Activated naive CD4-positive, alpha-beta T cell (primary cell): Measurements from ENCODE around the gene GREB1.

Source experiments
- DNase-seq, 4 experiments: peaks; one replicate each; lab custom pipeline; 2025; lab: John Stamatoyannopoulos, UW

GREB1 gene

DNA sequence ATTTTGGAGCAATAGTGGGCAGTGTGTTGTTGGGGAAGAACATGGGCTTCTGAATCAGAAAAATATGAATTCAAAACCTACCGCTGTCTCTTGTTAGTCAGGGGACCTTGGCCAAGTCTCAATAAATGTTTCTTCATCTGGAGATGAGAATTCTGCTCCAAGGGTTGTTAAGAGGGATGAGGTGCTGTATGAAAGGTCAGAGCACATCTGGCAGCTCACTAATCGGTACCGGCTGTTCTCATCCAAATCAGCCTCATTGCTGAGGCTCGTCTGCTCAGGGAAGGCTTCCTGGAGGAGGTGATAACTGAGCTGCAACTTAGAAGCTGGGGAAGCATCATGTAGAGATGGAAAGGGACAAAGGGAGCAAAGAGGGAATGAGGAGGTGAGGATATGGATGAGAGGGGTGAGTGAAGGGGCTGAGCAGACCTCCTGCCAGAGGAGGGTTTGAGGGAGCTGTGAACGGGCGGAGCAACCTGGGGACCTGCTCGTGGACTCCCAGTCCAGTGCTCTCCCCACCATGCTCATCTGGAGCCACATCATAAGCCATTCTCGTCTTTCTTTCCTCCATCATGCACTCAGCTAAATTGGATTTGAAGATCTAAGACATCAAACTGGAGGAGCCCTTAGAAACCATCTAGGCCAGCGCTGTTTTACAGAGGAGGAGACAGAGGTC is 47.4 kb downstream of the GREB1 start:
- DNase-seq: no peak

DNA sequence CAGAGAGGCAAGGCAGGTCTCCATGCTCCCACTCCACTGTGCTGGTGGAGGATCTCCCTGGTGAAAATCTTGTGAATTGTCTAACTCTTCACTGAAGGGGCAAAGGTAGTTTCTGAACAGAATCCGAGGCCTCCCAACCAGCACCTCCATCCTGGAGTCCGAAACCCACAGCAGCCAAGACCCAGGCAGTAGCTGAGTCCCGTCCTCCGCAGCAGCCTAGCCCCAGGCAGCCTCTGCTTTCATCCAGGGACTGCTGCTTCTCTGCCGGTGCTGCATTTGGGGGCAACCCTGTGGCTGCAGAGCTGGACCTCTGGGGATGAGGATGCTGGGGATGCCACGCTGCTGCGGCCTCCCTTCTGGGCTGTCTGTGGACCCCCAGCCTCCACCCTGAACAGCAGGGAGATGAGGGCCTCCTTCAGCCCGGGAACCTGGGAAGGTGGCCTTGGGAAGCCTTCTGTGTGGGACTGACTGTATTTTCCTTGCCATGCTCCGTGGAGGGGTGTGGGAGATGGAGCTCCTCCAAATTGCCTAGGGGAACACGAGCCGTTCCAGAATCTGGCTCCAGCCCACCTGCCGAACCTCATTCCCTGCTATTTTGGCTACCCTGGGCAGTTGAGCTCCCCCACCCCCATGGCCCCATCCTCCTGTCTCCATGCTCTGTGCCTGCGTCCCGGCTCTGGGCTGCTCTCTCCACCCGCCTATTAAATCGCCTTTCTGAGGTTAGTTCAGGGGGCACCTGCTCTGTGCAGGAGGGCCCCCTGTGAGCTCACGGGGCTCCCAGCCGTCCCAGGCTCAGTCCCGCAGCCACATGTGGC is 48.2 kb downstream of the GREB1 start:
- no peak for DNase-seq

- no peak for DNase-seq
Observed at GRCh38 chr2:11582612-11582861, 48.7 kb downstream of the GREB1 start.

GRCh38 chr2:11582862-11583752 is 49.3 kb downstream of the GREB1 start:
- peak; percentile 12 to 42 (median 22) for DNase-seq

GRCh38 chr2:11583840-11584524 is 50.1 kb downstream of the GREB1 start:
- peak; percentile 12 to 63 (median 40) for DNase-seq

DNA sequence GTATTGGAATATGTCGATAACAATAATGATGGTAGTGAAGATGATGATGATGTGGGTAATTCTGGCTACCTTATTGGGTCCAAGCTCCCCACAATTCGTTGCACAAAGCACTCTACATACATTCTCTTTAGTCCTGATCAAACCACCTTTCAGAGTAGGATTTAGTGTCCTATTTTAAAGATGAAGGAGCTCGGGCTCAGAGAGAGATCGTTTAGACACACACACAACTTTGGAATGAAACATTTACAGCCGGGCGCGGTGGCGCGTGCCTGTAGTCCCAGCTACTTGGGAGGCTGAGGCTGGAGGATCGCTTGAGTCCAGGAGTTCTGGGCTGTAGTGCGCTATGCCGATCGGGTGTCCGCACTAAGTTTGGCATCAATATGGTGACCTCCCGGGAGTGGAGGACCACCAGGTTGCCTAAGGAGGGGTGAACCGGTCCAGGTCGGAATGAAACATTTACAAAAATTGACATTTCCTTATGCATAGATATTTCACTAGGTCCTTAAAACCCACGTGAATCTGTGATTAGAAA is 50.7 kb downstream of the GREB1 start:
- no peak for DNase-seq

GRCh38 chr2:11585071-11585470 is 51.2 kb downstream of the GREB1 start:
- no peak for DNase-seq

DNA sequence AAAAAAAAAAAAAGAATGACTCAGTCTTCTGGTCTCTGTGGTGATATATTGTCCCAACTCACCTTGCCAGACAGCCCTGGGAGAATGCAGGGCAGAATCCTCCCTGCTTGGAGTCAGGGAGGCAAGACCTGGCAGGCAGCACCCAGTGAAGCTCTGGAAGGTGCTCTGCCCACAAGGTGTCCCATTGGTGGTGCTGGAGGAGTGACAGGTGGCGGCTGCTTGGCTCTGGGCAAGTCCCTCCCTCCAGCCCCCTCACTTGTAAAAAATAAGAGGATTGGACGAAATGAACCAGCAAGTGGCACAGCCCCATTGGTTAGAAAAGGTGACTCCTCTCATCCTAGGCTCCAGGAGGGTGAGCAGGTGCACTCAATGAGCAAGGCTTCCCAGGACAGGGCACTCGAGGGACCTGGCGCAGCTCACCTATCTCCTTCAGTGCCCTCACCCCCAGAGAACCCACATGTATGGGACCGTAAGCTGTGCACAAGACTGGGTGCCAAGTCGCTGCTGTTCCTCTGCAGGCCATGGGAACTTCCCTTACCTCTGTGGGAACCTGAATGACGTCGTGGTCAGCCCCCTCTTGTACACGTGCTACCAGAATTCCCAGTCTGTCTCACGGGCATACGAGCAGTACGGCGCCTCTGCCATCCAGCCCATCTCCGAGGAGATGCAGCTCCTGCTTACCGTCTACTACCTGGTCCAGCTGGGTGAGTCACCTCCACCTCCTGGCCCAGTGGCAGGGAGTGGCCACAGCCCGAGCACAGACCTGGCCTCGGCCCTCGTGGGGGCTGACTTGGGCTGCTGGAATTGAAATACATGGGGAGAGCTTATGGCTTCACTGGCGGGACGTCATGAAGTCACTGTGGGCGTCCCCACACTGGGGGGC is 54.6 kb downstream of the GREB1 start:
- no peak for DNase-seq

DNA sequence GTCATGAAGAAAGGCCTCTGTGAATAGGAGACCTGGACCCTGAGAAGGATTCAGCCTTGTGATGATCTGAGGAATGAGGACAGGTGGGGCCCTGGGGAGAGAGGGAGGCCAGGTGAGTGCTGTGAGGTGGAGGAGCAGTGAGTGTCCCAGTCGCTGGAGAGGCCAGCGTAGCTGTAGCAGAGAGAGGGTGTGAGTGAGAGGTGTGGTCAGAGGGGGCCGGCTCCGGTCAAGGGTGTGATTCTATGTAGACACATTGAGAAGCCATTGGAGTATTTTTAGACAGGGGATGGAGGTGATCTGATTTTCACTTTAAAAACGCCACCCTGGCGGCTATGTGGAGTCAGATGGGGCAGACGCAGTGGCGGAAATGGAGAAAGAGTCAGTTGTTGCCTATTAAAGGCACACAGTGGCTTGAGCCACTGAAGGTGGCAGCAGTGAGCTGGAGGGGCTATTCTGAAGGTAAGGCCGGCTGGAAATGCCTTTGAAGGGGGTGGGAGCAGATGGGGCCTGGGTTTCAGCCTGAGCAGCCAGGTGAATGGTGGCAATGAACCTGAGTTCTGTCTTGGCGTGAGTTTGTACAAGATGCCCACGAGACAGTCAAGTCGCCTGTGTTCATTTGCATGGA is 55.6 kb downstream of the GREB1 start:
- no peak for DNase-seq

DNA sequence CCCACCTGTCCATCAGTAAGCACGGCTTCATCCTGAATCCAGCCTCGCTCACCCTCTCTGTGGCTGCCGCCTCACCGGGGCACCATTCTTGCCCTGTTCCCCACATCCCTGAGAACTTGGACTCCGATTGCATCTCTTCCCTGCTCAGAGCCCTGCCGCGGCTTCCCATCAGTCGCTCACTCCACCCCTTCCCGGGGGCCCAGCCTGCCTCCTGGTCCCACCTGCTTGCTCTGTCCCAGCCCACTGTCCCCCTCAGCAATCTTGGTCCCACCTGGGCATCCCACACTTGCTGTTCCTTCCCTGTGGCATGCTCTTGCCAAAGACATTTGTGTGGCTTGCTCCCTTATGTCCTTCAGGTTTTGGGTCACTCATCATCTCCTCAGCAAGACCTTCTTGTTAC is 56.3 kb downstream of the GREB1 start:
- no peak for DNase-seq

DNA sequence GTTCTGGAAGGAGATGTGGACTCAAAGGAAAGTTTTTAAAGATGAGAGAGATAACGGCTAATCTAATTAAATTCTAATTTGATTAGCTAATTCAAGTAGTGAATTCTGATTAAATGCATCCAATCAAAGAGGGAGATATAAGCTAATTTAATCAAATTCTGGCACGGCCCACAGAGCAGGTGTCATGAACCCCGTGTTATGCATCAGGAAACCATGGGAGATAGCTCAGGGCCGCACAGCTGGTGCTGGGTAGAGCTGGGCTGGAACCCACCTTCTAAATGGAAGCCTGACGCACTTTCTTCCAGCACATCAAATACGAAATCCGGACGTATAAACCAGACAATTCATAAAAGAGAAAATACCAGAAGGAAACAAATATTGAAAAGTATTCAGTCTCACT is 57.2 kb downstream of the GREB1 start:
- DNase-seq: no peak

- no peak for DNase-seq
Observed at GRCh38 chr2:11592671-11593574, 59.1 kb downstream of the GREB1 start.

GRCh38 chr2:11596801-11597200 is 63.0 kb downstream of the GREB1 start:
- DNase-seq: no peak

DNA sequence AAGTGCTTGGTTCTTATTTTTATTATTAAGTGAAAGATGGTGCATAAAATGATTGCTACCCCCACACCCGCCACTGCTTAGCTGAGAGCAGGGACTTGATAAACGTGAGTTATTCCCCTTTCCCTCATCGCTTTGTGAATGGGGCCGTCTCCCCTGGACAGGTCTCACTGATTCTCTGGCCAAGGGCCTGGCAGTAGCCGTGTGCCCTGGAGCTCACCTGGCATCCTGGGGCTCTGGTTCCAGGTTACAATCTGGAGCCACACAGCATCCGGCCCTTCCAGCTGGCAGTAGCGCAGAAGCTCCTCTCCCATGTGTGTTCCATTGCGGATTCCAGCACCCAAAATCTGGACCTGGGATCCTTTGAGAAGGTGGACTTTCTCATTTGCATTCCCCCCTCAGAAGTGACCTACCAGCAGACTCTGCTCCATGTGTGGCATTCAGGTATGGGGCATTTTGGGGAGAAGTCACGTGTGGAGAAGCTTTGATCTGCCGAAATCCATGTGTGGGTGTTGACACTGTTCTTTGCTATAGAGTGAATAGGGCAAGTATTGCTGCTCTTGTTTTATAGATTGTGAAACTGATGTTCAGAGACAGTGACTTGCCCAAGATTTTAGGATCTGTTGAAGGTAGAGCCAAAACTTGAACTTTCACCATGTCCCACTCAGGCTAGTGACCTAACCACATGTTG is 63.8 kb downstream of the GREB1 start:
- no peak for DNase-seq

DNA sequence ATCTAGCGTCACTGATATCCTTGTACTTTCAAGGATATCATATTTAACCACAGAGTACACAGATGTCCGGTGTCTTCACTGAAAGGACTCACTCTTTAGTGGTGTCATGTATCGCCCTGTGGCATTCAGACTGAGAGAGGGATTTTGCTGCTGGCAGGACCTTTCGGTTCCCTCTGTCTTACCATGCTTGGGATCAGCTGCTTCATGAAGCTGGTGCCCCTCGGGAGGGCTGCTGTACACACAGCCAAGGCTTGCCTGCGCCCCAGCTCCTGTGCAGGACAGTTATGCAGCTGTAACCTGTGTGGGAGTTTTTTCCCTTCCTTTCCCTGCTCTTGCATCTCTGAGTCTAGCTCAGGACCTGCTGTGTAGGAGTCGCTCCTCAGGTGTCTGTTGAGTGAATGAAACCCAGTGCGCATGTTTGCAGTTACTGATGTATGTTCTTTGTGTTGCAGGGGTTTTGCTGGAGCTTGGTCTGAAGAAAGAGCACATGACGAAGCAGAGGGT is 64.4 kb downstream of the GREB1 start:
- DNase-seq: no peak

DNA sequence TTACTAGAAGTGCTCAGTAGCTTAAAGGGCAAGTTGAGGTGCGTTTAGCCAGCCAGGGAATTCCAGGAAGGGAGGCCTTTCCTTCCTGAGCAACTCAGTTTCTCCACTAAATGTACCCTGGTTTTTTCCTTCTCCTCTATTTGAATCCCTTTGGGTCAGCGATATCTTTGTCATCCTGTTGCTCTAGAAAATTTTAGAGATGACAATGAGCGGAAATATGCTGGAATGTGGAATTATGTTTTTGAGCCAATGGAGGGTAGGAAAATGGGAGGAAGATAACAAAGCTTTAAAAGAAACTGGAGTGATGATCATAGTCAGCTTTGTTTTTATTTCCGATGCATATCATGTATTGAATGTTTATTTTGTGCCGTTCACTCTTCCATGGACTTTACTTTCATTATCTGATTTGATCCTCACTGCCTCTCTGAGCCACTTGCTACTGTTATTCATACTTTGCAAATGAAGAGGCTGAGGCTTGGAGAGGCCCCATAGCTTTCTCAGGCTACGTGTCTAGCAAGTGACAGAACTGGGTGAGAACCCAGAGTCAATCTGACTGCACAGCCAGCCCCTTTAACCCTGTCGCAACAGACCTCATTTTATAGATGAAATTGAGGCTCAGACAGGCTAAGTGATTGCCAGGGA is 68.8 kb downstream of the GREB1 start:
- DNase-seq: no peak

DNA sequence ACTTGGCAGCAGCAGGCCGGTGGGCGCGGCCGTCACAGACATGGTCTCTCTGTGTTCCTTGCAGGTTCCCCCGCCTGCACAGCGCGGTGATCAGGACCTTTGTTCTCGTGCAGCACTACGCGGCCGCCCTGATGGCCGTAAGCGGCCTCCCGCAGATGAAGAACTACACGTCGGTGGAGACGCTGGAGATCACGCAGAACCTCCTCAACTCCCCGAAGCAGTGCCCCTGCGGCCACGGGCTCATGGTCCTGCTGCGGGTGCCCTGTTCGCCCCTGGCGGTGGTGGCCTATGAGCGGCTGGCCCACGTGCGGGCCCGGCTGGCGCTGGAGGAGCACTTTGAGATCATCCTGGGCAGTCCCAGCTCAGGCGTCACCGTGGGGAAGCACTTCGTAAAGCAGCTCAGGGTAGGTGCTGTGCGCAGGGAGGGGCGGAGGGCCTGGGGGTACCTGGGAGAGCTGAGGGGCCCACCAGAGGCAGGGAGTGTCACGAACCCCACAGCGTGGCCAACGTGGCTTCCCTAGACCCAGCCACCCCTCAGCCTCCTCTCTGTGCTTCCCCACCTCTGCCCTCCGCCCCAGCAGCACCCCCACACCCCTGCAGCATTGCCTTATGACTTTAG is 76.9 kb downstream of the GREB1 start:
- DNase-seq: no peak

DNA sequence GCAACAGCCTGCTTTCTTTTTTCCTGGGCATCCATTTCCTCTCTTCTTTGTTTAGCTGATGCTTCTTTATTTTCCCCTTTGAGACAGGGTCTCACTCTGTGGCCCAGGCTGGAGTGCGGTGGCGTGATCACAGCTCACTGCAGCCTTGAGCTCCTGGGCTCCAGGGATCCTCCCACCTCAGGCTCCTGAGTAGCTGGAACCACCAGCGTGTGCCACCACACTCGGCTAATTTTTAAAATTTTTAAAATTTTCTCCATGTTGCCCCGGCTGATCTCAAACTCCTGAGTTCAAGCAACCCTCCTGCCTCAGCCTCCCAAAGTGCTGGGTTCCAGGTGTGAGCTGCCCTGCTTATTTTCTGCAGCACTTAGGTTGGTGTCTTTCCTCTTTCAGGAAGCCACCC is 77.4 kb downstream of the GREB1 start:
- no peak for DNase-seq
